ENCODE measurements around the gene GPR78.

The GPR78 gene

GRCh38 chr4:8580321-8581093, at the start of gene GPR78:
Gene GPR78 (plus strand): TSS chr4:8580392. CDS start chr4:8580983, 591 bp downstream.
- DNase-seq, result no peak

- no peak for DNase-seq
Observed at GRCh38 chr4:8532245-8532781, 47.9 kb upstream of the GPR78 start.

- DNase-seq, result no peak
Observed at GRCh38 chr4:8533274-8533865, 46.8 kb upstream of the GPR78 start.

- DNase-seq, result peak in 1 of 3 experiments; percentile 11
Observed at GRCh38 chr4:8534129-8534528, 46.1 kb upstream of the GPR78 start.

- DNase-seq, result no peak
Observed at GRCh38 chr4:8534611-8535010, 45.6 kb upstream of the GPR78 start.

- DNase-seq, result no peak
Observed at GRCh38 chr4:8536467-8536866, 43.7 kb upstream of the GPR78 start.

- peak in 2 of 3 experiments; percentile 7 to 8 for DNase-seq
Observed at GRCh38 chr4:8537041-8537461, 43.1 kb upstream of the GPR78 start.

GRCh38 chr4:8538076-8538702, 42.0 kb upstream of the GPR78 start:
- no peak for DNase-seq

- DNase-seq, result no peak
Observed at GRCh38 chr4:8538703-8539567, 41.3 kb upstream of the GPR78 start.

- no peak for DNase-seq
Observed at GRCh38 chr4:8539661-8540060, 40.5 kb upstream of the GPR78 start.

- no peak for DNase-seq
Observed at GRCh38 chr4:8540072-8540471, 40.1 kb upstream of the GPR78 start.

GRCh38 chr4:8540586-8540985, 39.6 kb upstream of the GPR78 start:
- no peak for DNase-seq

GRCh38 chr4:8540991-8541390, 39.2 kb upstream of the GPR78 start:
- no peak for DNase-seq

GRCh38 chr4:8541981-8542715, 38.0 kb upstream of the GPR78 start:
- DNase-seq, result no peak

GRCh38 chr4:8542776-8543525, 37.2 kb upstream of the GPR78 start:
- DNase-seq, result no peak

GRCh38 chr4:8543623-8544022, 36.6 kb upstream of the GPR78 start:
- no peak for DNase-seq

- no peak for DNase-seq
Observed at GRCh38 chr4:8544282-8544681, 35.9 kb upstream of the GPR78 start.

GRCh38 chr4:8544741-8545438, 35.3 kb upstream of the GPR78 start:
- no peak for DNase-seq

- no peak for DNase-seq
Observed at GRCh38 chr4:8545439-8545765, 34.8 kb upstream of the GPR78 start.

- DNase-seq, result no peak
Observed at GRCh38 chr4:8546766-8547107, 33.5 kb upstream of the GPR78 start.
